Lower leg skin (tissue), 3 donors: Measurements from ENCODE around the gene ABCG5.

Source experiments
- CTCF ChIP-seq, 3 donors: fragments of 450-650 bp; IDR thresholded peaks; one replicate each; pipeline ENCODE4 v1.5.1; 2016; ENCODE audit warnings: antibody characterized with exemption in 3 of 3, mild to moderate bottlenecking in 3 of 3, moderate library complexity in 2 of 3
- POLR2A ChIP-seq, 2 donors: fragments of 450-650 bp; IDR thresholded peaks; one replicate each; pipeline ENCODE4 v1.6.1; 2016 to 2017; ENCODE audit warnings: antibody characterized with exemption in 2 of 2, mild to moderate bottlenecking in 1 of 2, moderate library complexity in 1 of 2

DNA sequence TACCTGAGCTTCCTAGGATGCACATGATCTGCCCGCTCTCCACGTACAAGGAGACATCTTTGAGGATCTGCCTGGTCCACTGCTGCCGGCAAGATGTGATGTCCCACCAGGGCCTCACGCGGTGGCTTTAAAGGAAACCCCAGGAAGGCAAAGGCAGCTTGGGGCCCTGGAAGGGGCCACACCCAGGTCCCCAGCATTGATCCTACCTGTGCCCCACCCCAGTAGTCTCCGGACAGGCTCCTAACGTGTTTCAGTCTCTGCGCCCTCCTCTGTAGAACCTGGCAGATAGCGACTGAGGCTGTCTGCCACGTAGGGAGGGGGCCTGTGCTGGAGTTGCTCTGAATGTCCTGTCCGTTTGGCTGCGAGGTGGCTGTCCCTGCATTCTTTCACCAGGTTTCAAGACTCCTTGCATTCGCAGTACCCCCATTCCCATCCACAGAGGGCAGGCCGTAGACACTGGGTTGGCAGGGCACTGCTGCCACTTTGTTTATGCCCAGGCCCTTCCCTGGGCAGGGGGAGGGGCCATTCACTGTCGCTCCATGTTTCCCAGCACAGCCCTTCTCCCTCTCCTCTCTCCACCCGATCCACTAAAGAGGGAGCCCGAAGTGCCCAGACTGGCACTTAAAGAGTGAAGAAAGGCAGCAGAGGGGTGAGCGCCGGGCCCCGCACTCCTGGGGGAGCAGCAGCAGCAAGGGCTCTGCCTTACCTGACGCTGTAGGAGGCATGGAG lies 644 bp downstream of the ABCG5 start:
- TF ChIP-seq CTCF (IDR thresholded peaks at IDR 0.05) (no peak), POLR2A (IDR thresholded peaks at IDR 0.05) (no peak)
